Stimulated activated naive CD8-positive, alpha-beta T cell treated with anti-CD3 and anti-CD28 coated beads, Interleukin-15, Interleukin-2, amounts not matched to agents 100 ng/mL and 50 ng/mL, for 24 hours (primary cell): ENCODE data around the gene PTPRM.

Experiments used
- H3K27ac Mint-ChIP-seq: one replicate; pipeline ENCODE4 v1.8.0; 2021; ENCODE audit warnings: mild to moderate bottlenecking, mixed read lengths
- H3K27me3 Mint-ChIP-seq: one replicate; pipeline ENCODE4 v1.8.0; 2021; ENCODE audit warnings: mixed read lengths
- H3K36me3 Mint-ChIP-seq: one replicate; pipeline ENCODE4 v1.8.0; 2021; ENCODE audit warnings: low read depth, mixed read lengths
- H3K4me1 Mint-ChIP-seq: one replicate; pipeline ENCODE4 v1.8.0; 2021; ENCODE audit warnings: low read depth, mixed read lengths
- H3K4me3 Mint-ChIP-seq: one replicate; pipeline ENCODE4 v1.8.0; 2021; ENCODE audit warnings: mild to moderate bottlenecking, mixed read lengths
- H3K9me3 Mint-ChIP-seq: one replicate; pipeline ENCODE4 v1.8.0; 2021; ENCODE audit warnings: mixed read lengths

The PTPRM gene

GRCh38 chr18:7623681-7624080, 56.6 kb downstream of the PTPRM start:
- Mint-ChIP-seq H3K4me1 (no peaks in the 10 kb centered on the region), H3K9me3 (no peaks in the 10 kb centered on the region), H3K36me3 (no peaks in the 10 kb centered on the region), H3K4me3 (no peak overlapping the region), H3K27ac (no peak overlapping the region), H3K27me3 (peaks cover 3% of the 10 kb centered on the region)

- H3K27me3 Mint-ChIP-seq: peaks cover 3% of the 10 kb centered on the region
- no peak overlapping the region for H3K27ac Mint-ChIP-seq
Measured at GRCh38 chr18:7624697-7625096, 57.6 kb downstream of the PTPRM start.

GRCh38 chr18:7626175-7626921, 59.2 kb downstream of the PTPRM start:
- H3K27me3 Mint-ChIP-seq: peaks cover 3% of the 10 kb centered on the region
- H3K4me3 Mint-ChIP-seq: no peak overlapping the region
- no peaks in the 10 kb centered on the region for H3K9me3 Mint-ChIP-seq
- H3K27ac Mint-ChIP-seq: no peak overlapping the region
- H3K36me3 Mint-ChIP-seq: no peaks in the 10 kb centered on the region
- H3K4me1 Mint-ChIP-seq: no peaks in the 10 kb centered on the region

More at GRCh38 chr18:7624697-7625096, 57.6 kb downstream of the PTPRM start:
- Mint-ChIP-seq H3K4me3 (no peak overlapping the region), H3K9me3 (no peaks in the 10 kb centered on the region), H3K36me3 (no peaks in the 10 kb centered on the region), H3K4me1 (no peaks in the 10 kb centered on the region)

- Mint-ChIP-seq H3K36me3 (no peaks in the 10 kb centered on the region), H3K4me3 (no peak overlapping the region), H3K4me1 (no peaks in the 10 kb centered on the region), H3K27ac (no peak overlapping the region), H3K27me3 (no peaks in the 10 kb centered on the region), H3K9me3 (no peaks in the 10 kb centered on the region)
Measured at GRCh38 chr18:7626922-7627440, 59.9 kb downstream of the PTPRM start.

GRCh38 chr18:7629416-7629815, 62.3 kb downstream of the PTPRM start:
- no peaks in the 10 kb centered on the region for H3K4me1 Mint-ChIP-seq
- no peaks in the 10 kb centered on the region for H3K36me3 Mint-ChIP-seq
- H3K27me3 Mint-ChIP-seq: no peaks in the 10 kb centered on the region
- no peak overlapping the region for H3K27ac Mint-ChIP-seq
- H3K4me3 Mint-ChIP-seq: no peak overlapping the region
- H3K9me3 Mint-ChIP-seq: peaks cover 3% of the 10 kb centered on the region

GRCh38 chr18:7630731-7631442, 63.8 kb downstream of the PTPRM start:
- no peaks in the 10 kb centered on the region for H3K27me3 Mint-ChIP-seq
- H3K4me3 Mint-ChIP-seq: no peak overlapping the region
- H3K4me1 Mint-ChIP-seq: no peaks in the 10 kb centered on the region
- H3K27ac Mint-ChIP-seq: no peak overlapping the region
- no peaks in the 10 kb centered on the region for H3K36me3 Mint-ChIP-seq
- peaks cover 3% of the 10 kb centered on the region for H3K9me3 Mint-ChIP-seq

- no peak overlapping the region for H3K27ac Mint-ChIP-seq
- peaks cover 7% of the 10 kb centered on the region for H3K9me3 Mint-ChIP-seq
- H3K36me3 Mint-ChIP-seq: no peaks in the 10 kb centered on the region
- H3K4me1 Mint-ChIP-seq: no peaks in the 10 kb centered on the region
- no peaks in the 10 kb centered on the region for H3K27me3 Mint-ChIP-seq
- no peak overlapping the region for H3K4me3 Mint-ChIP-seq
Measured at GRCh38 chr18:7632152-7633098, 65.3 kb downstream of the PTPRM start.

- Mint-ChIP-seq H3K36me3 (no peaks in the 10 kb centered on the region), H3K9me3 (peaks cover 7% of the 10 kb centered on the region), H3K4me1 (no peaks in the 10 kb centered on the region), H3K27me3 (no peaks in the 10 kb centered on the region), H3K27ac (no peak overlapping the region), H3K4me3 (no peak overlapping the region)
Measured at GRCh38 chr18:7633171-7633570, 66.1 kb downstream of the PTPRM start.

GRCh38 chr18:7635948-7636347, 68.8 kb downstream of the PTPRM start:
- Mint-ChIP-seq H3K27ac (no peak overlapping the region), H3K9me3 (peaks cover 7% of the 10 kb centered on the region)

GRCh38 chr18:7637269-7637668, 70.2 kb downstream of the PTPRM start:
- H3K9me3 Mint-ChIP-seq: peaks cover 7% of the 10 kb centered on the region
- no peaks in the 10 kb centered on the region for H3K27me3 Mint-ChIP-seq
- no peak overlapping the region for H3K4me3 Mint-ChIP-seq
- H3K36me3 Mint-ChIP-seq: no peaks in the 10 kb centered on the region
- H3K27ac Mint-ChIP-seq: no peak overlapping the region
- H3K4me1 Mint-ChIP-seq: no peaks in the 10 kb centered on the region

More at GRCh38 chr18:7635948-7636347, 68.8 kb downstream of the PTPRM start:
- no peaks in the 10 kb centered on the region for H3K27me3 Mint-ChIP-seq
- no peak overlapping the region for H3K4me3 Mint-ChIP-seq
- H3K4me1 Mint-ChIP-seq: no peaks in the 10 kb centered on the region
- no peaks in the 10 kb centered on the region for H3K36me3 Mint-ChIP-seq

GRCh38 chr18:7638321-7638720, 71.2 kb downstream of the PTPRM start:
- no peaks in the 10 kb centered on the region for H3K27me3 Mint-ChIP-seq
- H3K9me3 Mint-ChIP-seq: peaks cover 7% of the 10 kb centered on the region
- no peak overlapping the region for H3K27ac Mint-ChIP-seq
- H3K4me3 Mint-ChIP-seq: no peak overlapping the region
- no peaks in the 10 kb centered on the region for H3K36me3 Mint-ChIP-seq
- no peaks in the 10 kb centered on the region for H3K4me1 Mint-ChIP-seq

GRCh38 chr18:7641813-7642212, 74.7 kb downstream of the PTPRM start:
- H3K36me3 Mint-ChIP-seq: no peaks in the 10 kb centered on the region
- no peak overlapping the region for H3K27ac Mint-ChIP-seq
- peaks cover 6% of the 10 kb centered on the region for H3K9me3 Mint-ChIP-seq
- no peak overlapping the region for H3K4me3 Mint-ChIP-seq
- no peaks in the 10 kb centered on the region for H3K4me1 Mint-ChIP-seq
- H3K27me3 Mint-ChIP-seq: no peaks in the 10 kb centered on the region

GRCh38 chr18:7642331-7642890, 75.3 kb downstream of the PTPRM start:
- no peak overlapping the region for H3K27ac Mint-ChIP-seq
- H3K27me3 Mint-ChIP-seq: no peaks in the 10 kb centered on the region
- H3K4me1 Mint-ChIP-seq: no peaks in the 10 kb centered on the region
- no peak overlapping the region for H3K4me3 Mint-ChIP-seq
- no peaks in the 10 kb centered on the region for H3K36me3 Mint-ChIP-seq
- H3K9me3 Mint-ChIP-seq: peaks cover 9% of the 10 kb centered on the region

- H3K4me1 Mint-ChIP-seq: no peaks in the 10 kb centered on the region
- H3K27me3 Mint-ChIP-seq: no peaks in the 10 kb centered on the region
- H3K9me3 Mint-ChIP-seq: peaks cover 14% of the 10 kb centered on the region
- no peak overlapping the region for H3K4me3 Mint-ChIP-seq
- H3K36me3 Mint-ChIP-seq: no peaks in the 10 kb centered on the region
- H3K27ac Mint-ChIP-seq: no peak overlapping the region
Measured at GRCh38 chr18:7645756-7646155, 78.6 kb downstream of the PTPRM start.
